HG03571 (cell line): Measurements from ENCODE around the gene EZH1.
A peak's percentile ranks its signal among the peaks of the same experiment; 100 is the strongest.

Experiments
- ATAC-seq: cut with Tn5 transposase; IDR thresholded peaks from one replicate; pipeline ENCODE4 v1.9.1; 2021; ENCODE audit not compliant: unreplicated experiment

Gene EZH1

GRCh38 chr17:42744806-42745617 lies at the start of gene EZH1:
TSS of gene EZH1 (minus strand) at chr17:42745040. CDS start at chr17:42728941, 16,099 bp downstream.
- peak; percentile 67 for ATAC-seq

GRCh38 chr17:42792545-42792944 lies 47.7 kb upstream of the EZH1 start:
- no peak for ATAC-seq

DNA sequence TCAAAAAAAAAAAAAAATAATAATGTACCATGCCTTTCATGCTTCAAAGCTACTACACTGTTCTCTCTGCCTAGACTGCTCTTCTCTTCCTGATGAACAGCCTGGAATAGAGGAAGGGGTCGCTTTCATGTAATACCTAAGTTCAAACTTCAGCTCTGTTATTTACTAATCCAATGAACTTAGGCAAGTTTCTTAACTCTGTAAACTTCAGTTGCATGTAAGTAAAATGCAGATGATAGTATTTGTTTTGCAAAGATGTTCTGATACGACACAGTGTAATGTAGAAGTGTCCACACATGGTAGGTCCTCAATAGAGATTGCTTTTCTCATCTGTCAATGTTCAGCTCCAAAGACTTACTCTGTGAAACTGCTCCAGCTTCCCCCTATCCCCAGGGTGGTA lies 47.1 kb upstream of the EZH1 start:
- ATAC-seq, result no peak

DNA sequence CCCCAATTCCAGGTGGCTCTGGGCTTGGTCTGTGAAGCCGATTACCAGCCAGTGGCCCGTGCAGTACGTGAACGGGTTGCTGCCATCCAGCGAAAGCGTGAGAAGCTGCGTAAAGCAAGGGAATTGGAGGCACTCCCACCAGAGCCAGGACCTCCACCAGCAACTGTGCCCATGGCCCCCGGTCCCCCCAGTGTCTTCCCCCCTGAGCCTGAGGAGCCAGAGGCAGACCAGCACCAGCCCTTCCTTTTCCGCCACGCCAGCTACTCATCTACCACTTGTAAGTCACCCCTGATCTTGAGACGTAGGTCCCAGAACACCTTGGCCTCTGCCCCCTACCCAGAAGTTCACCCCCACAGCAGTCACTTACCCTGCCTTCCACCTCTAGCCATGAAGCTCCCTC lies 42.4 kb upstream of the EZH1 start:
- ATAC-seq, result no peak

- ATAC-seq, result no peak
These were observed 40.2 kb upstream of the EZH1 start for GRCh38 chr17:42784811-42785592.

DNA sequence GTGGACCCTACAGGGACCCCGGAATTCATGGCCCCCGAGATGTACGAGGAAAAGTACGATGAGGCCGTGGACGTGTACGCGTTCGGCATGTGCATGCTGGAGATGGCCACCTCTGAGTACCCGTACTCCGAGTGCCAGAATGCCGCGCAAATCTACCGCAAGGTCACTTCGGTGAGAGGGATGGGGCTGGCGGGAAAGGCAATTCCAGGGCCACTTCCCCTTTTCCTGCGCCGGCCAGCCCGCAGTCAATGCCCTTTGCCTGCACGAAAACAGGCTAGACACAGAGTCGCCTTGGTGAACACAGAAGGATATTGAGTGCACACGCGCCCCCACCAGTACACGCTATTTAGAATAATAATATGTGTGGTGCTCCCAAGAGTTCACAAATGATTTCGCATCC lies 39.6 kb upstream of the EZH1 start:
- ATAC-seq, result no peak

DNA sequence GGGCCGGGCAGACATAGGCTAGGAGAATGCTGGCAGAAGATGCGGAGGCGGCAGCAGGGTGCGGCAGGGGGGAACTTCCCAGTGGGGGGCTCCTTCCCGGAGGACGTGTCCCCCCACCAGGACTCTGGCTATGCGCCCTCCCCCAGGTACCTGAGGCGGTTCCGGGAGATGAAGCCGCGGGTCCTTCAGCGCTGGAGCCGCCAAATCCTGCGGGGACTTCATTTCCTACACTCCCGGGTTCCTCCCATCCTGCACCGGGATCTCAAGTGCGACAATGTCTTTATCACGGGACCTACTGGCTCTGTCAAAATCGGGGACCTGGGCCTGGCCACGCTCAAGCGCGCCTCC lies 38.9 kb upstream of the EZH1 start:
- ATAC-seq, result no peak

DNA sequence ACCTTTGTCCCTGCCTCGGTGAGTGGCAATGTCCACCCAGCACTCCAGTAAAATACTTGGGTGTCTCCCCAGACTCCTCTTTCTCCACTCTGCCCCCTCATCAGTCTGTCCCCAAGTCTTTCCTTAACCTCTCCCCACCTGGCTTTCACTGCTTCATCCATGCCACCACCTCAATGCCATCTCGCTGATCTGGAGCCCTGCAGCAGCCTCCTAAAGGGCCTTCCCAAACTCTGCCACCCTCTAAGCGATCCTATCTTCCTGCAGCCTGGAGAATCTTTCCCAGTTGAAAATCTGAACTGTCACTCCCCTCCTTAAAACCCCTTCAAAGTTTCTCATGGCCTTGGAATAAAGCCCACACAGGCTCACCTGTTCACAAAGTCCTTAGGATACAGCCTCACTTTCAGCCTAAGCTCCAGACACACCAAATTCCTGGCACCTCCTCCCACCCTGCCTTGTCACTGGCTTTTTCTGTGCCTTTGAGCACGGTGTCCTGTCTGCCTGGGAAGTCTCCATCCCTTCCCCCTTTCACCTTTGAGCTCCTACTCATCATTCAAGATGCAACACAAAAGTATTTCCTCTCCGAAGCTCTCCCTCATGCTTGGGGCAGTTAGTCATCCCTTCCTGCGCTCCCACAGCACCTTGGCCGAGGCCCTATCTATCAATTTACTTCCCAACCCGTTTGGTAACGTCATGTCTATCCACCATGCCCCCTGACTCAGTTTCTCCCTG lies 38.4 kb upstream of the EZH1 start:
- no peak for ATAC-seq

DNA sequence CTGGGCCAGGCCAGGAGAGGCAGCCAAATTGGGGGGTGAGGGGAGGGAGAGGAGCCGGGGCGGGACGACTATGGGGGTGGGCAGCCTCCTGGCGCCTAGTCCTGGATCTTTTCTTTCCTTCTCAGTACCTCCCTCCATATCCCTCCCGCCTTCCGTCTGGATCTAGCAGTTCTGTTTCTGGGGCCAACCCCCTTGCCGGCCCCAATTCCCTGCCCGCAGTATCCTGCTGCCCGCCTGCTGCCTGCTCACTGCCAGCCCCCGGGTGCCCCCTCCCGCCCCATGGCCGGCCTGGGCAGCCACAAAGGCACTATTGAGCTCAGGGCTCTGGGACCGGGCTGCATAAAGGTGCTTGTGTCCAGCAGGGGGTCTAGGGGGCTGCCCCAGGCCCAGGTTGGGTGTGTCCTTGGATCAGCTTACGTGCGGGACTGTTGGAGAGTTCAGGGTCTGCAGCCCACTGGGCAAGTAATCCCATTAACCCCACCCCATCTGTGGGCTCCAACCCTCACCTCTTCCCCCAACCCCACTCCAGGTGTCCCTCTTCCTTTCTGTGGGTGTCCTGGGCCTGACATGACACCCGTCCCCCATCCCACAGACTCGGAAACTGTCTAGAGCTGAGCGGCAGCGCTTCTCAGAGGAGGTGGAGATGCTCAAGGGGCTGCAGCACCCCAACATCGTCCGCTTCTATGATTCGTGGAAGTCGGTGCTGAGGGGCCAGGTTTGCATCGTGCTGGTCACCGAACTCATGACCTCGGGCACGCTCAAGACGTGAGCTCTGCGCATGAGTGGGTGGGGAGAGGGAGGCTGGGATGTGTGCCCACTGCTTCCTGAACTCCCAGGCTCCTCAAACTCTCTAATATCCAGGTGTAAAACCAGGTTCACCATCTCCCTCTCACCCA lies 37.6 kb upstream of the EZH1 start:
- no peak for ATAC-seq

GRCh38 chr17:42781639-42782165 lies 36.9 kb upstream of the EZH1 start:
- ATAC-seq, result no peak

DNA sequence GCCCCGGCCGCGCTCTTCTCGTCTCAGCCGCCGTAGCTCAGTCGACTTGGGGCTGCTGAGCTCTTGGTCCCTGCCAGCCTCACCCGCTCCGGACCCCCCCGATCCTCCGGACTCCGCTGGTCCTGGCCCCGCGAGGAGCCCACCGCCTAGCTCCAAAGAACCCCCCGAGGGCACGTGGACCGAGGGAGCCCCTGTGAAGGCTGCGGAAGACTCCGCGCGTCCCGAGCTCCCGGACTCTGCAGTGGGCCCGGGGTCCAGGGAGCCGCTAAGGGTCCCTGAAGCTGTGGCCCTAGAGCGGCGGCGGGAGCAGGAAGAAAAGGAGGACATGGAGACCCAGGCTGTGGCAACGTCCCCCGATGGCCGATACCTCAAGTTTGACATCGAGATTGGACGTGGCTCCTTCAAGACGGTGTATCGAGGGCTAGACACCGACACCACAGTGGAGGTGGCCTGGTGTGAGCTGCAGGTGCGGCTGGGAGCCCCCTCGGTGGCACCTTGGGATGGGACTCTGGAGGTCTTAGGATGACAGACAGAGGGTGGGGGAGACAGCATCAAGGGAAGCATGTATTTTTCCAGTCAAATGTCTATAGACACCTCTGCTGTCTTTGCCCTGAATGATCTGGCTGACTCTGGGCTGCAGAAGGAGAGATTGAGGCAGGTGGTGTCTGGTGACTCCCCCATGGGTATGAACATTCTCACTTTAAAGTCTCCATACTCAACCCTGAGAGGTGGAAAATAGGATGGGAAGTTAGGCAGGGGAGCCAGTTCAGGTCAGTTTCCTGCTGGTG lies 36.2 kb upstream of the EZH1 start:
- no peak for ATAC-seq

DNA sequence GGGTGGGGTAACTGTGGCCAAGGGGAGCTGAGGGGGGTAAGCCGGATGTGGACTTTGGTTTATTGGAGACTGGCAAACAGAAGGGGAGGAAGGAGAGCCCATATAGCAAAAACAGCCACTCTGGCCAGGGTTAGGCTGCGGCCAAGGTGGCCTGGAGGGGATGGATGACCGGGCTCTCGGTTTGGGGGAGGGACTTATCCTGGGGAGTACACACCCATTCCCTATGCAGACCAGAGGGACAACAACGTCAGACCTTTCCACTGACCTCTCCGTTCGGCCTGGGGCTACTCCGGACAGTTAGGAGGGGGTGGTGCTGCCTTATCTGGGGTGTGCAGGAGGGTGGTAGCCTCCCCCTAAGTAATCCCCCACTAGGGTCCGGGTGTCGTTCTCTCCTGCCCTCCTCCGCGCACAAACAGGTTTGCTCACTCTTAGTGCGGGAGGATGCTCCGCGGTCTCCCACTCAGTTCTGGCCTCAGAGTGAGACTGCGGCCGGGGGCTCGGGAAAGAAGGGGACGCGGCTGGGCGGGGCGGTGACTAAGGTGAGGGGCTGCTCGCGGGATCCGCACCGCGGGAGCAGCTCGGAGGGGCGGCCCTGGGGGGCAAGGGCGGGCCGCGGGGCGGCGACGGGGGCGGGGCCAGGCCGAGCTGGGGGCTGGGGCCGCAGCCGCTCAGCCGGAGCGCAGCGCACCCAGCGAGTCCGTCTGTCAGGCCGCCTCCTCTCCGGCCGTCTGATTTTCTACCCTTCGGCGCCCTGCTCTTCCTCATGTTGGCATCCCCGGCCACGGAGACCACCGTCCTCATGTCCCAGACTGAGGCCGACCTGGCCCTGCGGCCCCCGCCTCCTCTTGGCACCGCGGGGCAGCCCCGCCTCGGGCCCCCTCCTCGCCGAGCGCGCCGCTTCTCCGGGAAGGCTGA lies 35.4 kb upstream of the EZH1 start, which contains the start of gene WNK4:
Gene WNK4, plus strand, starts transcription at position 675 of the 915 bp plus-strand sequence. Its CDS starts 89 bp downstream, at position 764.
- no peak for ATAC-seq

DNA sequence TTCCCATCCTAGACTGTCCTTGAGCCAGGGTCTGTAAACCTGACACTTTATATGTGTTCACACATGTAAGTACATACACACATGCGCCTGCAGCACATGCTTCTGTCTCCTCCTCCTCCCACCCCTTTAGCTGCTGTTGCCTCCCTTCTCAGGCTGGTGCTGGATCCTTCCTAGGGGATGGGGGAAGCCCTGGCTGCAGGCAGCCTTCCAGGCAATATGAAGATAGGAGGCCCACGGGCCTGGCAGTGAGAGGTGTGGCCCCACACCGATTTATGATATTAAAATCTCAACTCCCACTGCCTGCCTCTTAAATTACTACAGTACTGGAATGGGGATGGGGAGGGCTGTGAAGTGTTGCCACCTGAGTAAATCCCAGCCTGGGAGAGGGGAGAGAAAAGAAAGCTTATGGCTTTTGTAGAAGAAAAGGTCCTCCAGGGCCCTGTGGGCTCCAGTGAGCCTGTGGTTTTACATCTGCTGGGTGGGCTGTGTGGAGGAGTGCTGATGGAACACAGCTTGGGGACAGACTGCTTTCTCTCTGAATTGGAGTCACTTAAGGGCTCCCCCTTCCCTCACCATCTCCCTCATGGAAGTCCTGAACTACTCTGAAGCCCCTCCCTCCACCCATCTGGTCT lies 34.6 kb upstream of the EZH1 start:
- ATAC-seq, result no peak

GRCh38 chr17:42778570-42778969 lies 33.7 kb upstream of the EZH1 start:
- no peak for ATAC-seq

DNA sequence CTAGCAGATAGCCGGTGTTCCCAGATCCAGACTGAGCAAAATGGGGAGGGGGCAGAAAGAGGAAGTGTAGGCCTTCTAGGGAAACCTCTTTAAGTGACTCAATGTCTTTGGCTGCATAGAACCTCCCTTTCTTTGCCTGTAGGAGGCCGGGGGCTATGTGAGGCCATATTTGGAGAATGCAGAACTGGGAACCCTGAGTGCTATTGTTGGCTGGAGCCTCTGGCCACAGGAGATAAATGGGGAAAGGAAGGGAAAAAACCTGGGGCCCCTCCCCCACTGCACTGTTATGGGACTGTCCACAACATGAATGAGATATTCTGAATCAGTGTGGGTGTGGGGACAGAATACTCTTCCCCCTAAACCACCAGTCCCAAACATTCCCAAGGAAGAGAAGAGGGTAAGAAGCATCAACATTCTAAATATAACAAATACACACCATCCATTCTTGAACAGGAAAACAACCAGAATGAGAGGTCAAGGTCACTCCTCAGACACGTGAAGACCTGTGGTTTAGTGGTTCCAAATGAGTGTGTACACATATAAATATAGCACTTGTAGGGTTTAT lies 30.8 kb upstream of the EZH1 start:
- ATAC-seq, result no peak

- ATAC-seq, result no peak
These were observed 29.4 kb upstream of the EZH1 start for GRCh38 chr17:42774066-42774745.
